HL-60 (cell line): Measurements from ENCODE around the gene CD200R1L.
"Not testable (repeated sequence)": the region's sequence is repeated elsewhere in the genome, so short reads cannot be mapped to it uniquely, and the experiment has no call there.

Experiments used
- DNase-seq, 2 experiments: peaks; one replicate each; pipeline ENCODE4 v3.0.0-alpha.2; 2010 to 2020; ENCODE audit warnings: low read depth in 1 of 2, low spot score in 1 of 2
- H3K27ac ChIP-seq: fragments of 250-450 bp; sonication (Bioruptor Pico); replicated peaks from 2 replicates; pipeline ENCODE4 v1.5.1; 2020; ENCODE audit warnings: mild to moderate bottlenecking, moderate library complexity
- H3K27me3 ChIP-seq: fragments of 250-450 bp; sonication (Bioruptor Pico); 2 replicates; pipeline ENCODE4 v1.5.1; 2021; ENCODE audit warnings: mild to moderate bottlenecking, moderate library complexity; ENCODE audit not compliant: insufficient read depth, poor library complexity, severe bottlenecking
- H3K4me3 ChIP-seq: replicated peaks from 2 replicates; pipeline ENCODE4 v1.5.1; 2011; ENCODE audit warnings: mild to moderate bottlenecking, control low read depth, low read length; ENCODE audit not compliant: insufficient read depth
- GABPA ChIP-seq: IDR thresholded peaks from 2 replicates; pipeline ENCODE4 v1.6.1; 2012; ENCODE audit warnings: low read depth
- POLR2AphosphoS5 ChIP-seq: IDR thresholded peaks from 2 replicates; pipeline ENCODE4 v1.6.1; 2012; ENCODE audit warnings: low read depth
- SPI1 ChIP-seq: IDR thresholded peaks from 2 replicates; pipeline ENCODE4 v1.6.1; 2012; ENCODE audit warnings: low read depth, mild to moderate bottlenecking, borderline replicate concordance
- TF ChIP-seq, protein P1 (sequence below): IDR thresholded peaks from 2 replicates; pipeline ENCODE4 v1.6.1; 2012; ENCODE audit warnings: low read depth; ENCODE audit not compliant: insufficient replicate concordance
- TF ChIP-seq, protein P2 (sequence below): IDR thresholded peaks from one replicate; pipeline ENCODE4 v1.5.1; 2011; ENCODE audit warnings: low read length, control low read depth, inconsistent platforms; ENCODE audit not compliant: insufficient read depth

CD200R1L gene

DNA sequence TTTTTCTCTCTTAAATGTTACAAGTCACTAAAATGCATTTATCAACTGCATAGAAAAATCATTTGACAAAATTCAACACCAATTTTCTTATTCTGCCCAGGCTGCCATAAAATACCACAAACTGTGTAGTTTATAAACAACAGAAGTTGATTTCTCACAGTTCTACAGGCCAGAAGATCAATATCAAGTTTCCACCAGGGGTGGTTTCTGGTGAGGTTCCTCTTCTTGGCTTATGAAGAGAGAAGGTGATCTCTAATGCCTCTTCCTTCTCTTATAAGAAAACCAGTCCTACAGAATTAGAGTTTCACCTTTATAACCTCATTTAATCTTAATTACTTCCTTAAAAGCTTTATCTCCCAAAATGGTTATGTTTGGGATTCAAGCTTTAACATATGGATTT, 10.9 kb upstream of the CD200R1L start:
- peak overlapping the region; percentile 70 for H3K27ac ChIP-seq
- peak; percentile 29 to 49 for DNase-seq
- TF ChIP-seq, protein P1, sequence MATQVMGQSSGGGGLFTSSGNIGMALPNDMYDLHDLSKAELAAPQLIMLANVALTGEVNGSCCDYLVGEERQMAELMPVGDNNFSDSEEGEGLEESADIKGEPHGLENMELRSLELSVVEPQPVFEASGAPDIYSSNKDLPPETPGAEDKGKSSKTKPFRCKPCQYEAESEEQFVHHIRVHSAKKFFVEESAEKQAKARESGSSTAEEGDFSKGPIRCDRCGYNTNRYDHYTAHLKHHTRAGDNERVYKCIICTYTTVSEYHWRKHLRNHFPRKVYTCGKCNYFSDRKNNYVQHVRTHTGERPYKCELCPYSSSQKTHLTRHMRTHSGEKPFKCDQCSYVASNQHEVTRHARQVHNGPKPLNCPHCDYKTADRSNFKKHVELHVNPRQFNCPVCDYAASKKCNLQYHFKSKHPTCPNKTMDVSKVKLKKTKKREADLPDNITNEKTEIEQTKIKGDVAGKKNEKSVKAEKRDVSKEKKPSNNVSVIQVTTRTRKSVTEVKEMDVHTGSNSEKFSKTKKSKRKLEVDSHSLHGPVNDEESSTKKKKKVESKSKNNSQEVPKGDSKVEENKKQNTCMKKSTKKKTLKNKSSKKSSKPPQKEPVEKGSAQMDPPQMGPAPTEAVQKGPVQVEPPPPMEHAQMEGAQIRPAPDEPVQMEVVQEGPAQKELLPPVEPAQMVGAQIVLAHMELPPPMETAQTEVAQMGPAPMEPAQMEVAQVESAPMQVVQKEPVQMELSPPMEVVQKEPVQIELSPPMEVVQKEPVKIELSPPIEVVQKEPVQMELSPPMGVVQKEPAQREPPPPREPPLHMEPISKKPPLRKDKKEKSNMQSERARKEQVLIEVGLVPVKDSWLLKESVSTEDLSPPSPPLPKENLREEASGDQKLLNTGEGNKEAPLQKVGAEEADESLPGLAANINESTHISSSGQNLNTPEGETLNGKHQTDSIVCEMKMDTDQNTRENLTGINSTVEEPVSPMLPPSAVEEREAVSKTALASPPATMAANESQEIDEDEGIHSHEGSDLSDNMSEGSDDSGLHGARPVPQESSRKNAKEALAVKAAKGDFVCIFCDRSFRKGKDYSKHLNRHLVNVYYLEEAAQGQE: no peak
- TF ChIP-seq POLR2AphosphoS5 (no peak), SPI1 (peak; percentile 42; the same call in 1 of the 2 replicates), GABPA (no peak)
- TF ChIP-seq, protein P2, sequence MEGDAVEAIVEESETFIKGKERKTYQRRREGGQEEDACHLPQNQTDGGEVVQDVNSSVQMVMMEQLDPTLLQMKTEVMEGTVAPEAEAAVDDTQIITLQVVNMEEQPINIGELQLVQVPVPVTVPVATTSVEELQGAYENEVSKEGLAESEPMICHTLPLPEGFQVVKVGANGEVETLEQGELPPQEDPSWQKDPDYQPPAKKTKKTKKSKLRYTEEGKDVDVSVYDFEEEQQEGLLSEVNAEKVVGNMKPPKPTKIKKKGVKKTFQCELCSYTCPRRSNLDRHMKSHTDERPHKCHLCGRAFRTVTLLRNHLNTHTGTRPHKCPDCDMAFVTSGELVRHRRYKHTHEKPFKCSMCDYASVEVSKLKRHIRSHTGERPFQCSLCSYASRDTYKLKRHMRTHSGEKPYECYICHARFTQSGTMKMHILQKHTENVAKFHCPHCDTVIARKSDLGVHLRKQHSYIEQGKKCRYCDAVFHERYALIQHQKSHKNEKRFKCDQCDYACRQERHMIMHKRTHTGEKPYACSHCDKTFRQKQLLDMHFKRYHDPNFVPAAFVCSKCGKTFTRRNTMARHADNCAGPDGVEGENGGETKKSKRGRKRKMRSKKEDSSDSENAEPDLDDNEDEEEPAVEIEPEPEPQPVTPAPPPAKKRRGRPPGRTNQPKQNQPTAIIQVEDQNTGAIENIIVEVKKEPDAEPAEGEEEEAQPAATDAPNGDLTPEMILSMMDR: no peak
- no peaks in the 10 kb centered on the region for H3K27me3 ChIP-seq
- H3K4me3 ChIP-seq: no peak overlapping the region

DNA sequence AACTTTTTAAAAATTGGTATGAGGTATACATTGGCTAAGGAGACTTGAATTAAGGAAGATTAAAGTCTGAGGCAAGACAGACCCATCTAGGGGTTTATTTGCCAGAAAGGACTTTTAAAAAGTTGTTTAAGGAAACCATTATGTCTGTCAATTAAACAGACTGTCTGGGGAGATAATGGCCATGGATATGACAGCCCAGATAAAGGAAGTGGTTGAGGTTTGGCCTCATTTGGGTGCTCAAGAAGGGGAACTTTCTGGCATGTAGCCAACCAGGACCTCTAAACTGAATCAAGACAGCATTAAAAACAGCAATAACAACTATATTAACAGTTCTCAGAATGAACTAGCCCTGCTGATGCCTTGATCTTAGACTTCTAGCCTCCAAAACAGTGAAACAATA, 9.9 kb upstream of the CD200R1L start:
- H3K4me3 ChIP-seq: no peak overlapping the region
- no peaks in the 10 kb centered on the region for H3K27me3 ChIP-seq
- TF ChIP-seq, protein P2: no peak
- TF ChIP-seq POLR2AphosphoS5: no peak; the same call in 1 of the 2 replicates
- TF ChIP-seq SPI1: peak; percentile 80; the same call in 1 of the 2 replicates
- TF ChIP-seq GABPA: no peak
- TF ChIP-seq, protein P1: no peak
- peak overlapping the region; percentile 70 for H3K27ac ChIP-seq
- DNase-seq: peak; percentile 14 to 63

DNA sequence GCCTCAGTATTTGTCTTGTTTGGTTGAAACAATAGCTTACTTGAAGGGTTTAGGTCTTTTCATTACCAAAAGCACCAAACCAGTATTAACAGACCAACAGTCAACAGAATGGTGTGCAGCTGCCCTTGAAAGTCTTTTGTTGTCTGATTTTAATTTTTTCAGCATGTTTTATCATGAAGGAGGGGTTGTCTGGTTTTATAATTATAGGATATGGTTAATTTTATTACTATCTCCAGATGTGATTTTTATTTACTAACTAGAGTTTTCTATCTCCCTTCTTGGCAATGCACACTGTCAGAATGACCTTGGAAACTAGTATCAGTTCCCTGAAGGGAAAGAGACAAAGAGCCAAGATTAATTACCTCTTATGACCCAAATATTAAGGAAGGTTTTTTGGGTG, 9.2 kb upstream of the CD200R1L start:
- Histone ChIP-seq H3K27ac (no peak overlapping the region; the same call in 1 of the 2 replicates), H3K27me3 (no peaks in the 10 kb centered on the region), H3K4me3 (no peak overlapping the region)
- no peak for DNase-seq
- TF ChIP-seq, protein P1: no peak
- no peak for TF ChIP-seq GABPA
- no peak for TF ChIP-seq POLR2AphosphoS5
- no peak for TF ChIP-seq SPI1
- TF ChIP-seq, protein P2: no peak

DNA sequence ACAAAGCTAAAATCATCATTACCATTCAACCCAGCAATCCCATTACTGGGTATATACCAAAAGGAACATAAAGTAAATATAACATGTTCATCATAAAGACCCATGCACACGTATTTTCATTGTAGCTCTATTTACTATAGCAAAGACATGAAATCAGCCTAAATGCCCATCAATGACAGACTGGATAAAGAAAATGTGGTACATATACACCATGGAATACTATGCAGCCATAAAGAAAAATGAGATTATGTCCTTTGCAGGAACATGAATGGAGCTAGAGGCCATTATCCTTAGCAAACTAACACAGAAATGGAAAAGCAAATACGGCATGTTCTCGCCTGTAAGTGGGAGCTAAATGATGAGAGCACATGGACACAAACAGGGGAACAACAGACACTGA, 8.4 kb upstream of the CD200R1L start:
- not testable (repeated sequence) for H3K27me3 ChIP-seq, H3K27ac ChIP-seq, DNase-seq, H3K4me3 ChIP-seq
